Measurements from ENCODE around the gene DGKH. TPM values are rescaled to one million over a fixed set of nuclear protein-coding genes. Genes with fewer than 3 reads are reported as not detected.

The DGKH gene
- 10 to 100 TPM; 18.8 to 27.0 (median 26.3) TPM for total RNA-seq
- long read RNA-seq, donor 1, partial matches to known transcripts: 1 of 8 reads
- long read RNA-seq, donor 1, other reads (novel, unspliced or antisense): 7 of 8 reads
- long read RNA-seq, donor 2, partial matches to known transcripts: 1 of 3 reads
- long read RNA-seq, donor 2, other reads (novel, unspliced or antisense): 2 of 3 reads

GRCh38 chr13:42048342-42048683 is at the start of gene DGKH:
Gene DGKH (plus strand): TSS chr13:42048648. CDS start chr13:42048774, 126 bp downstream.
- peaks cover 10% of the 10 kb centered on the region for H3K4me1 ChIP-seq (ENCODE audit: low read depth)
- peak within 1 kb of the TSS; percentile 68 for H3K4me3 ChIP-seq
- no peak for TF ChIP-seq CTCF (IDR thresholded peaks at IDR 0.05)
- H3K36me3 ChIP-seq (ENCODE audit: low read depth): no peaks in the 10 kb centered on the region
- peak; percentile 35 for ATAC-seq
- H3K9me3 ChIP-seq: no peaks in the 10 kb centered on the region
- intact Hi-C loops (cut with DNase I, micrococcal nuclease): no loop called here
- DNase-seq: peak in 1 of 3 donors; percentile 64

GRCh38 chr13:42000846-42001245 is 47.6 kb upstream of the DGKH start:
- DNase-seq: no peak
- H3K4me3 ChIP-seq: no peak overlapping the region
- H3K9me3 ChIP-seq: no peaks in the 10 kb centered on the region
- no peaks in the 10 kb centered on the region for H3K36me3 ChIP-seq (ENCODE audit: low read depth)
- H3K4me1 ChIP-seq (ENCODE audit: low read depth): no peaks in the 10 kb centered on the region
- no peak for ATAC-seq
- no peak for TF ChIP-seq CTCF (IDR thresholded peaks at IDR 0.05)
- intact Hi-C loops (cut with DNase I, micrococcal nuclease): no loop called here

- DNase-seq (no peak), ATAC-seq (no peak)
- intact Hi-C loops (cut with DNase I, micrococcal nuclease): no loop called here
- Histone ChIP-seq H3K36me3 (ENCODE audit: low read depth) (no peaks in the 10 kb centered on the region), H3K4me3 (no peak overlapping the region), H3K9me3 (no peaks in the 10 kb centered on the region), H3K4me1 (ENCODE audit: low read depth) (no peaks in the 10 kb centered on the region)
- TF ChIP-seq CTCF (IDR thresholded peaks at IDR 0.05): no peak
Observed at GRCh38 chr13:42001580-42001979, 46.9 kb upstream of the DGKH start.

GRCh38 chr13:42002066-42002465 is 46.4 kb upstream of the DGKH start:
- no peak for ATAC-seq
- H3K36me3 ChIP-seq (ENCODE audit: low read depth): no peaks in the 10 kb centered on the region
- H3K9me3 ChIP-seq: no peaks in the 10 kb centered on the region
- intact Hi-C loops (cut with DNase I, micrococcal nuclease): no loop called here
- no peak overlapping the region for H3K4me3 ChIP-seq
- H3K4me1 ChIP-seq (ENCODE audit: low read depth): no peaks in the 10 kb centered on the region
- TF ChIP-seq CTCF (IDR thresholded peaks at IDR 0.05): no peak
- DNase-seq: no peak

GRCh38 chr13:42007844-42008243 is 40.6 kb upstream of the DGKH start:
- no peak for TF ChIP-seq CTCF (IDR thresholded peaks at IDR 0.05)
- DNase-seq (no peak), ATAC-seq (no peak)
- intact Hi-C loops (cut with DNase I, micrococcal nuclease): no loop called here
- no peaks in the 10 kb centered on the region for H3K4me1 ChIP-seq (ENCODE audit: low read depth)
- H3K4me3 ChIP-seq: no peak overlapping the region
- no peaks in the 10 kb centered on the region for H3K9me3 ChIP-seq
- no peaks in the 10 kb centered on the region for H3K36me3 ChIP-seq (ENCODE audit: low read depth)

- DNase-seq (no peak), ATAC-seq (no peak)
- Histone ChIP-seq H3K4me3 (no peak overlapping the region), H3K36me3 (ENCODE audit: low read depth) (no peaks in the 10 kb centered on the region), H3K9me3 (no peaks in the 10 kb centered on the region), H3K4me1 (ENCODE audit: low read depth) (no peaks in the 10 kb centered on the region)
- intact Hi-C loops (cut with DNase I, micrococcal nuclease): no loop called here
- no peak for TF ChIP-seq CTCF (IDR thresholded peaks at IDR 0.05)
Observed at GRCh38 chr13:42009057-42009456, 39.4 kb upstream of the DGKH start.
